Calu3 (cell line): ENCODE data around the gene CTRB1. TPM values are rescaled to one million over a fixed set of nuclear protein-coding genes. Genes with fewer than 3 reads are reported as not detected.
"Not testable (repeated sequence)": the region's sequence is repeated elsewhere in the genome, so short reads cannot be mapped to it uniquely, and the experiment has no call there.

ENCODE experiments used
- BruUV-seq: library from RNA; stranded (reverse); fragments of 400-500 nt; replicated peaks from 2 replicates; lab custom pipeline; 2021; lab: Mats Ljungman, UMichigan
- CTCF ChIA-PET: fragments of 300-600 bp; sonication (Branson Sonifier 250); formaldehyde crosslinking; loops from one replicate; lab custom pipeline; 2022; ENCODE audit warnings: antibody characterized with exemption; lab: Charles Lee
- DNase-seq: peaks from one replicate; pipeline ENCODE4 v3.0.0; 2022
- H3K27ac Mint-ChIP-seq: one replicate; pipeline ENCODE4 v1.8.0; 2022; ENCODE audit warnings: mixed read lengths; ENCODE audit not compliant: unreplicated experiment
- H3K27me3 Mint-ChIP-seq: one replicate; pipeline ENCODE4 v1.8.0; 2022; ENCODE audit warnings: mixed read lengths; ENCODE audit not compliant: unreplicated experiment
- H3K36me3 Mint-ChIP-seq: one replicate; pipeline ENCODE4 v1.8.0; 2022; ENCODE audit warnings: mild to moderate bottlenecking, moderate library complexity, mixed read lengths; ENCODE audit not compliant: insufficient read depth, unreplicated experiment
- H3K4me1 Mint-ChIP-seq: one replicate; pipeline ENCODE4 v1.8.0; 2022; ENCODE audit warnings: mild to moderate bottlenecking, low read depth, mixed read lengths; ENCODE audit not compliant: unreplicated experiment
- H3K4me3 Mint-ChIP-seq: one replicate; pipeline ENCODE4 v1.8.0; 2022; ENCODE audit warnings: mild to moderate bottlenecking, low read depth, moderate library complexity, mixed read lengths; ENCODE audit not compliant: unreplicated experiment
- H3K9me3 Mint-ChIP-seq: one replicate; pipeline ENCODE4 v1.8.0; 2022; ENCODE audit warnings: low read depth, mixed read lengths; ENCODE audit not compliant: unreplicated experiment
- CTCF ChIP-seq: fragments of 200-600 bp; IDR thresholded peaks from one replicate; pipeline ENCODE4 v1.8.0; 2022; ENCODE audit warnings: antibody characterized with exemption; ENCODE audit not compliant: unreplicated experiment
- intact Hi-C: fragments of 100-400 bp; cut with micrococcal nuclease; formaldehyde crosslinking; loops from one replicate; pipeline ENCODE4 v1.10.0; 2022; ENCODE audit not compliant: unreplicated experiment
- total RNA-seq: library from RNA; stranded (reverse); gene quantifications from 2 replicates; pipeline ENCODE4 v1.2.3, GENCODE V29; 2022

Gene CTRB1
- total RNA-seq, 1 experiment from 2014 or later, result not detected

GRCh38 chr16:75238853-75239541 lies 20.2 kb downstream of the CTRB1 start:
- H3K4me3 Mint-ChIP-seq, result no peak overlapping the region

GRCh38 chr16:75239542-75240122 lies 20.8 kb downstream of the CTRB1 start:
- BruUV-seq, result no TSS peak
- TF ChIP-seq CTCF, result no peak
- Mint-ChIP-seq H3K27ac (peak overlapping the region; percentile 39), H3K36me3 (peaks cover 85% of the 10 kb centered on the region), H3K4me3 (peak overlapping the region; percentile 41), H3K9me3 (no peaks in the 10 kb centered on the region), H3K27me3 (no peaks in the 10 kb centered on the region), H3K4me1 (peaks cover 52% of the 10 kb centered on the region)
- CTCF ChIA-PET, result interaction anchor here (1.3 kb wide), 1 partner anchor 146 kb away, joined by 3 read pairs; no protein-coding TSS in a partner anchor
- DNase-seq, result no peak
- intact Hi-C loops, result no loop called here

More at GRCh38 chr16:75238853-75239541, 20.2 kb downstream of the CTRB1 start:
- intact Hi-C loops, result no loop called here
- no peak for TF ChIP-seq CTCF
- Mint-ChIP-seq H3K9me3 (no peaks in the 10 kb centered on the region), H3K36me3 (peaks cover 85% of the 10 kb centered on the region), H3K4me1 (peaks cover 52% of the 10 kb centered on the region), H3K27me3 (no peaks in the 10 kb centered on the region), H3K27ac (peak overlapping the region; percentile 44)
- no peak for DNase-seq
- CTCF ChIA-PET, result interaction anchor here (1.3 kb wide), 1 partner anchor 146 kb away, joined by 3 read pairs; no protein-coding TSS in a partner anchor
- no TSS peak for BruUV-seq

- H3K4me3 Mint-ChIP-seq, CTCF ChIA-PET, BruUV-seq, H3K27ac Mint-ChIP-seq, DNase-seq, H3K27me3 Mint-ChIP-seq, intact Hi-C loops, H3K9me3 Mint-ChIP-seq: not testable (repeated sequence)
- Mint-ChIP-seq H3K4me1 (peaks cover 59% of the 10 kb centered on the region), H3K36me3 (peaks cover 88% of the 10 kb centered on the region)
These were observed 21.8 kb downstream of the CTRB1 start for GRCh38 chr16:75240633-75241032.

GRCh38 chr16:75241412-75241811 lies 22.6 kb downstream of the CTRB1 start:
- intact Hi-C loops, result no loop called here
- CTCF ChIA-PET, result no interaction called here
- TF ChIP-seq CTCF, result no peak
- Mint-ChIP-seq H3K27ac (no peak overlapping the region), H3K4me1 (peaks cover 67% of the 10 kb centered on the region), H3K36me3 (peaks cover 88% of the 10 kb centered on the region), H3K9me3 (no peaks in the 10 kb centered on the region), H3K27me3 (no peaks in the 10 kb centered on the region), H3K4me3 (no peak overlapping the region)
- no TSS peak for BruUV-seq
- no peak for DNase-seq

- BruUV-seq, result no TSS peak
- H3K9me3 Mint-ChIP-seq, result no peaks in the 10 kb centered on the region
- TF ChIP-seq CTCF, result no peak
- CTCF ChIA-PET, result no interaction called here
- no peak for DNase-seq
- H3K4me3 Mint-ChIP-seq, result no peak overlapping the region
- H3K27ac Mint-ChIP-seq, result no peak overlapping the region
- peaks cover 90% of the 10 kb centered on the region for H3K36me3 Mint-ChIP-seq
- intact Hi-C loops, result no loop called here
- H3K4me1 Mint-ChIP-seq, result peaks cover 73% of the 10 kb centered on the region
- no peaks in the 10 kb centered on the region for H3K27me3 Mint-ChIP-seq
These were observed 23.2 kb downstream of the CTRB1 start for GRCh38 chr16:75241955-75242354.

- CTCF ChIA-PET, H3K9me3 Mint-ChIP-seq, H3K27me3 Mint-ChIP-seq, intact Hi-C loops, BruUV-seq, DNase-seq: not testable (repeated sequence)
- Mint-ChIP-seq H3K4me1 (peaks cover 79% of the 10 kb centered on the region), H3K27ac (peak overlapping the region; percentile 93), H3K36me3 (peaks cover 93% of the 10 kb centered on the region), H3K4me3 (peak overlapping the region; percentile 15)
These were observed 23.8 kb downstream of the CTRB1 start for GRCh38 chr16:75242436-75243078.
